Neural cell (in vitro differentiated cells): ENCODE measurements around the gene NPAS3. TPM values are rescaled to one million over a fixed set of nuclear protein-coding genes. Genes with fewer than 3 reads are reported as not detected.

Experiments used
- H2AFZ ChIP-seq: fragments of 200-600, 300-800 bp; sonication (generic), shearing (Covaris generic); 2 replicates; pipeline ENCODE4 v1.6.0; 2014; ENCODE audit warnings: low read depth, mild to moderate bottlenecking, antibody characterized with exemption, low read length, moderate library complexity
- H3F3A ChIP-seq: fragments of 200-600 bp; shearing (Covaris generic); 2 replicates; pipeline ENCODE4 v1.6.1; 2016; ENCODE audit warnings: mild to moderate bottlenecking, moderate library complexity, mixed read lengths, antibody characterized with exemption, low read length; ENCODE audit not compliant: insufficient read depth, poor library complexity, severe bottlenecking
- H3K27ac ChIP-seq: fragments of 200-600, 300-800 bp; sonication (generic), shearing (Covaris generic); 2 replicates; pipeline ENCODE4 v1.5.1; 2014; ENCODE audit warnings: mild to moderate bottlenecking, low read length, moderate library complexity
- H3K27me3 ChIP-seq: fragments of 300-800, 200-600 bp; sonication (generic), shearing (Covaris generic); 2 replicates; pipeline ENCODE4 v1.6.0; 2014; ENCODE audit warnings: mild to moderate bottlenecking, low read depth, low read length, moderate library complexity; ENCODE audit not compliant: insufficient read depth
- H3K36me3 ChIP-seq: fragments of 300-800, 200-600 bp; sonication (generic), shearing (Covaris generic); 2 replicates; pipeline ENCODE4 v1.5.1; 2014; ENCODE audit warnings: mild to moderate bottlenecking, antibody characterized with exemption, low read length, moderate library complexity; ENCODE audit not compliant: insufficient read depth
- H3K4me2 ChIP-seq: fragments of 300-800, 200-600 bp; sonication (generic), shearing (Covaris generic); 2 replicates; pipeline ENCODE4 v1.6.0; 2014; ENCODE audit warnings: mild to moderate bottlenecking, low read length
- H3K4me3 ChIP-seq: fragments of 300-800, 200-600 bp; sonication (generic), shearing (Covaris generic); 2 replicates; pipeline ENCODE4 v1.5.1; 2014; ENCODE audit warnings: mild to moderate bottlenecking, low read length, moderate library complexity
- H3K79me2 ChIP-seq: fragments of 200-600 bp; shearing (Covaris generic); replicated peaks from 2 replicates; pipeline ENCODE4 v1.6.0; 2014; ENCODE audit warnings: mild to moderate bottlenecking, low read length, moderate library complexity; ENCODE audit not compliant: insufficient read depth
- H3K9ac ChIP-seq: fragments of 300-800, 200-600 bp; sonication (generic), shearing (Covaris generic); 2 replicates; pipeline ENCODE4 v1.6.1; 2016; ENCODE audit warnings: mild to moderate bottlenecking, low read length, mixed read lengths
- H3K9me2 ChIP-seq: fragments of 200-600 bp; shearing (Covaris generic); 2 replicates; pipeline ENCODE4 v1.6.1; 2016; ENCODE audit warnings: mild to moderate bottlenecking, low read length, mixed read lengths; ENCODE audit not compliant: insufficient read depth
- H3K9me3 ChIP-seq: fragments of 200-600, 300-800 bp; sonication (generic), shearing (Covaris generic); 2 replicates; pipeline ENCODE4 v1.6.1; 2016; ENCODE audit warnings: mild to moderate bottlenecking, mixed run types, low read length, moderate library complexity, mixed read lengths
- H4K20me1 ChIP-seq: fragments of 200-600 bp; shearing (Covaris generic); 2 replicates; pipeline ENCODE4 v1.6.1; 2016; ENCODE audit warnings: mild to moderate bottlenecking, mixed run types; ENCODE audit not compliant: insufficient read depth
- CTCF ChIP-seq: fragments of 450-650 bp; IDR thresholded peaks from 2 replicates; pipeline ENCODE4 v1.5.1; 2014; ENCODE audit warnings: antibody characterized with exemption, mild to moderate bottlenecking, moderate library complexity; ENCODE audit not compliant: poor library complexity, severe bottlenecking
- EP300 ChIP-seq: fragments of 450-650 bp; conservative IDR thresholded peaks from 2 replicates; pipeline ENCODE4 v1.6.1; 2014; ENCODE audit warnings: antibody characterized with exemption, mild to moderate bottlenecking, moderate library complexity; ENCODE audit not compliant: poor library complexity, severe bottlenecking
- EZH2 ChIP-seq: fragments of 200-600, 300-800 bp; shearing (Covaris generic), sonication (generic); IDR thresholded peaks from 2 replicates; pipeline ENCODE4 v1.6.1; 2014; ENCODE audit warnings: antibody characterized with exemption, low read length, borderline replicate concordance, mild to moderate bottlenecking; ENCODE audit not compliant: insufficient read depth, poor library complexity, severe bottlenecking
- MXI1 ChIP-seq: fragments of 450-650 bp; conservative IDR thresholded peaks from 2 replicates; pipeline ENCODE4 v1.6.1; 2014; ENCODE audit warnings: antibody characterized with exemption, mild to moderate bottlenecking; ENCODE audit not compliant: poor library complexity, severe bottlenecking
- POLR2AphosphoS5 ChIP-seq: IDR thresholded peaks from 2 replicates; pipeline ENCODE4 v1.6.1; 2012
- RAD21 ChIP-seq: fragments of 450-650 bp; conservative IDR thresholded peaks from 2 replicates; pipeline ENCODE4 v1.6.1; 2014; ENCODE audit warnings: antibody characterized with exemption, mild to moderate bottlenecking, moderate library complexity
- REST ChIP-seq: IDR thresholded peaks from 2 replicates; pipeline ENCODE4 v1.6.1; 2012; ENCODE audit warnings: borderline replicate concordance
- SMC3 ChIP-seq: fragments of 450-650 bp; conservative IDR thresholded peaks from 2 replicates; pipeline ENCODE4 v1.6.1; 2014; ENCODE audit warnings: antibody characterized with exemption, mild to moderate bottlenecking, moderate library complexity; ENCODE audit not compliant: poor library complexity
- TAF1 ChIP-seq: IDR thresholded peaks from 2 replicates; pipeline ENCODE4 v1.6.1; 2012; ENCODE audit warnings: low read depth
- polyA plus RNA-seq: library from polyadenylated mRNA; depleted of rRNA; stranded (reverse); fragments of >200 nt; gene quantifications from 2 replicates; pipeline ENCODE4 v1.2.3, GENCODE V29; 2014

NPAS3 gene
- polyA plus RNA-seq, 1 donor from 2014 or later: 1.3 TPM

- H3K4me2 ChIP-seq: no peak overlapping the region
- no peaks in the 10 kb centered on the region for H3K79me2 ChIP-seq
- no peak overlapping the region for H2AFZ ChIP-seq
- no peaks in the 10 kb centered on the region for H3K9me2 ChIP-seq
- no peaks in the 10 kb centered on the region for H4K20me1 ChIP-seq
- no peaks in the 10 kb centered on the region for H3F3A ChIP-seq
- no peaks in the 10 kb centered on the region for H3K9me3 ChIP-seq
- H3K27ac ChIP-seq: no peak overlapping the region
- H3K4me3 ChIP-seq: no peak overlapping the region
- TF ChIP-seq CTCF: no peak
- no peak for TF ChIP-seq MXI1
- no peak for TF ChIP-seq RAD21
- no peak for TF ChIP-seq POLR2AphosphoS5
- TF ChIP-seq SMC3: no peak
- TF ChIP-seq EP300: no peak
- TF ChIP-seq EZH2: no peak
- no peaks in the 10 kb centered on the region for H3K36me3 ChIP-seq
- no peaks in the 10 kb centered on the region for H3K27me3 ChIP-seq
- H3K9ac ChIP-seq: no peak overlapping the region
These were observed 747.5 kb downstream of the NPAS3 start for GRCh38 chr14:33686218-33686617.

- no peaks in the 10 kb centered on the region for H3K9me3 ChIP-seq
- H3K27ac ChIP-seq: no peak overlapping the region
- no peaks in the 10 kb centered on the region for H3K36me3 ChIP-seq
- no peaks in the 10 kb centered on the region for H3K27me3 ChIP-seq
- no peaks in the 10 kb centered on the region for H3F3A ChIP-seq
- H4K20me1 ChIP-seq: no peaks in the 10 kb centered on the region
- H3K79me2 ChIP-seq: no peaks in the 10 kb centered on the region
- H3K9me2 ChIP-seq: no peaks in the 10 kb centered on the region
- no peak for TF ChIP-seq POLR2AphosphoS5
- TF ChIP-seq RAD21: no peak
- H3K9ac ChIP-seq: no peak overlapping the region
- H3K4me2 ChIP-seq: no peak overlapping the region
- no peak overlapping the region for H2AFZ ChIP-seq
- H3K4me3 ChIP-seq: no peak overlapping the region
These were observed 748.2 kb downstream of the NPAS3 start for GRCh38 chr14:33686856-33687255.

GRCh38 chr14:33689680-33690079, 751.0 kb downstream of the NPAS3 start:
- Histone ChIP-seq H4K20me1 (no peaks in the 10 kb centered on the region), H3K4me3 (no peak overlapping the region), H3K9me2 (no peaks in the 10 kb centered on the region), H3K9me3 (no peaks in the 10 kb centered on the region), H2AFZ (no peak overlapping the region), H3K4me2 (no peak overlapping the region), H3K27ac (no peak overlapping the region), H3K36me3 (no peaks in the 10 kb centered on the region), H3K9ac (no peak overlapping the region), H3K79me2 (no peaks in the 10 kb centered on the region), H3F3A (no peaks in the 10 kb centered on the region), H3K27me3 (no peaks in the 10 kb centered on the region)
- TF ChIP-seq REST (no peak), EZH2 (no peak), POLR2AphosphoS5 (no peak), TAF1 (no peak), MXI1 (no peak), EP300 (no peak), RAD21 (no peak), CTCF (no peak), SMC3 (no peak)
